ENCODE results near the gene MLH3.
A peak's percentile ranks its signal among the peaks of the same experiment; 100 is the strongest.

MLH3 gene

GRCh38 chr14:75067212-75067611 is 15.9 kb upstream of the MLH3 start:
- DNase-seq (ENCODE audit: low read depth in 2 of 2, low spot score in 1 of 2), result no peak

DNA sequence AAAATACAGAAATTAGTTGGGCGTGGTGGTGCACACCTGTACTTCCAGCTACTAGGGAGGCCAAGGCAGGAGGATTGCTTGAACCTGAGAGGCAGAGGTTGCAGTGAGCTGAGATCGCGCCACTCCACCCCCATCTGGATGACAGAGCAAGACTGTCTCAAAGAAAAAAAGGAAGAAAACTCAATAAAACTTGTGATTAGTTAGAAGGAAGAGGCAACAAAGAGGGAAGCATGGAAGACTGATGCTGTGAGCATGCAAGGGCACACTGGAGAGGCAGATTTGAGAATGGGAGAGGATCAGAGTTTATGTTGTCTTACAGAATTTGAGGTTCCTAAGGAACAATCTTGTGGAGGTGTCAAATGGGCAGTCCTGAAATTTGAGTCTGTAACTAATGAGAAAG is 15.4 kb upstream of the MLH3 start:
- no peak for DNase-seq (ENCODE audit: low read depth in 2 of 2, low spot score in 1 of 2)

DNA sequence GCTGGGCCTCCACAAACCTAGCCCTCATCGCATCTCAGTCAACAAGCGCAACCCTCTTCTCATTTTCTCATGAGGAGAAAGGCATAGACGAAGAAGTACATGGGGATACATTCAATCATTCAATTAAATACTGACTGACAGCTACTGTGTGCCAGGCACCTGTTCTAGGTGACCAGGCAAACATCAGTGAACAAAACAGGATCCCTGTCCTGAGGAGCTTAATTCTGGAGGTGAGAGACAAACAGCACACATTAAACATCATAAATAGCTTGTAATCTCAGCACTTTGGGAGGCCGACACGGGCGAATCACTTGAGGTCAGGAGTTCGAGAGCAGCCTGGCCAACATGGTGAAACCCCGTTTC is 12.9 kb upstream of the MLH3 start:
- DNase-seq (ENCODE audit: low read depth in 2 of 2, low spot score in 1 of 2), result no peak

- peak; percentile 75 to 78 for DNase-seq (ENCODE audit: low read depth in 2 of 2, low spot score in 1 of 2)
These were observed 12.4 kb upstream of the MLH3 start, which contains the start of gene ACYP1 for GRCh38 chr14:75063491-75064204. TSS of gene ACYP1 (minus strand) at chr14:75064024. CDS start at chr14:75063553, 471 bp downstream.

DNA sequence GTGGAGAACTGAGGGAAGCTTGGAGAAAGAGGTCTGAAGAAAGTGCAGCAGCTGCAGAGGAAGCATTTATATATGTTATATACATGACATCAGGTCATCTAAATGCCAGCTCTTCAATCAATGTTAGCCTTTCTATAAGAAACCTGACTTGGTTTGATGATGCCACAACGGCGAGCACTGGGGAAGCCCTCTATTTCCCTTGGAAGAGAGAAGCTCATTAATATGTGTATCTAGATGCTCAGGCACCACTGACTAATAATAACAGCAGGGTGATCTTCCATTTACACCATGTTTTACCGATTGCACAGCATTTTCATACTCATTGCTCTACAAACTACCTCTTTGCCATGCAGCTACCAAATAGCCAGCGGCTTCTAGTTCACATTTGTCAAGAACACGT is 11.7 kb upstream of the MLH3 start:
- no peak for DNase-seq (ENCODE audit: low read depth in 2 of 2, low spot score in 1 of 2)

DNA sequence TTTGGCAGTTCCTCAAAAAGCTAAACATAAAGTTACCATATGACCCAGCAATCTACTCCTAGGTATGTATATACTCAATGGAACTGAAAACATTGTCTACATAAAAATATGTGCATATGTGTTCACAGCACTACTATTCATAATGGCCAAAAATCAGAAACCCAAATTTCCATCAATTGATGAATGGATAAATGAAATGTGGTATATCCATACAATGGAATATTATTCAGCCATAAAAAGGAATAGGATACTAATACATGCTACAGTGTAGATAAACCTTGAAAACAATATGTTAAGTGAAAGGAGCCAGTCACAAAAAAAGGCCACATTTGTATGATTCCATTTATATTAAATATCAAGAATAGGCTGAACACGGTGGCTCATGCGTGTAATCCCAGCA is 9.2 kb upstream of the MLH3 start:
- no peak for DNase-seq (ENCODE audit: low read depth in 2 of 2, low spot score in 1 of 2)

DNA sequence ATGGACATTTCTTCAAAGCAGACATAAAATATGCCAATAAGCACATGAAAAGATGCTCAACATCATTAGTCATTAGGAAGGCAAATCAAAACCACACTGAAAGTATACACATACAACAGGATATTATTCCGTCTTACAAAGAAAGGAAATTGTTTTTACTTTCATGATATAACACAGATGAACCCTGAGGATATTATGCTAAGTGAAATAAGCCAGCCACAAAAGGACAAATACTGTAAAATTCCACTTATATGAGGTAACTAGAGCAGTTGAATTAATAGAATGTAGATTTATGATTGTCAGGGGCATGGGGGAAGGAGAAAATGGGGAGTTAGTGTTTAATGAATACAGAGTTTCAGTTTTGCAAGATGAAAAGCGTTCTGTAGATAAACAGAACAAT is 8.4 kb upstream of the MLH3 start:
- no peak for DNase-seq (ENCODE audit: low read depth in 2 of 2, low spot score in 1 of 2)

DNA sequence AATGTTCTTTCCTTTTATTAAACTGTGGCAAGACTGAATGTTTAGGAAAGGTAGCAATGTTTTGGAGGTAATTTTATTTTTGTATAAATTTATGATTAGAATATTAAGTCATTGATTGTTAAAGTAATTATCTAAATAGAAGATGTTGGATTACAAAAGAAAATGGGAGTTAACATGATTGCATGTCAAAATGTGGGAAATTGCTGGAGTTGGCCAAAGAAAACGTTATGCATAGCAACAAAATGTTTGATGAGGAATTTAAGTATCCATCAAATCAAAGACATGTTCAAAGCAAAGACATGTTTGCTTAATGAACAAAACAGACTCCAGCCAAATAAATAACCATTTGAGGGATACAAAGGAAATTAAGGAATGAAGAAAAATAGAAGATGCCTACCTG is 3.2 kb upstream of the MLH3 start:
- no peak for DNase-seq (ENCODE audit: low read depth in 2 of 2, low spot score in 1 of 2)

- DNase-seq (ENCODE audit: low read depth in 2 of 2, low spot score in 1 of 2), result no peak
These were observed 2.4 kb upstream of the MLH3 start for GRCh38 chr14:75053396-75054291.

GRCh38 chr14:75051556-75051899 is 261 bp upstream of the MLH3 start:
- no peak for DNase-seq (ENCODE audit: low read depth in 2 of 2, low spot score in 1 of 2)

- DNase-seq (ENCODE audit: low read depth in 2 of 2, low spot score in 1 of 2), result no peak
These were observed 1.5 kb downstream of the MLH3 start for GRCh38 chr14:75049731-75050201.

DNA sequence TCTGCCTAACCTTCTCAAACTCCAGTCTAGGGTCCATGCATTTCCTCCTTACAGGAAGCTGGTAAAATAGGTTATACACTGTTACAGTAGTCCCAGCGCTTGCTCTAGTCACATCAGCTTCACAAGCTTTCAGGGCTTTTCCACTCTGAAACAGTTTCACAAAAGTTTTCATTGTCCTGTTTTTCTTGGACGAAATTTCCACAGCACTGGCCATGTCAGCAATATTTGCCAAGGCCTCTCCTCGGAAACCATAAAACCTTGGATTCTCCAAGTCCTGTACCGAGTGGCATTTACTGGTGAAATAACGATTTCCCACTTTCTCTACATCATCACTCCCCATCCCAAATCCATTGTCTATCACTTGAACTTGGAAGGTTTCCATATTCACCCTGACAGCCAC is 2.1 kb downstream of the MLH3 start:
- no peak for DNase-seq (ENCODE audit: low read depth in 2 of 2, low spot score in 1 of 2)

DNA sequence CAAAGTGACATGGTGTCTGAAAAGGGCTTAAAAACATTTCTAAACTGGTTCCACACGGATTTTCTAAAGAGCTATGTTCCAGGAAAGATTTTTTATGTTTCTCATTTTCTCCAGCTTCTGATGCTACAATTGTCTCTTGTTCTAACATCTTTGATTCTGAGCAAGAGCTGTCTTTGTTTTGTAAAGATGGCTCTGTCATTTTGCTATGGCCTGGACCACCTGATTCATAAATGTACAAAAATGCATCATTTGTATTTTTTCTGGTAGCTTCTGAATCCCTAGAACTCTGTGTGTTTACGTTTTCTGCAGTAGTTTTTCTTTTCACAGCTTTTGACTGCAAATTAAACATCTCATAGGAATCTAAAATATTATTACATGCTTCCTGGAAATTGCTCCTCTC is 3.2 kb downstream of the MLH3 start:
- DNase-seq (ENCODE audit: low read depth in 2 of 2, low spot score in 1 of 2), result no peak

GRCh38 chr14:75047506-75047905 is 3.8 kb downstream of the MLH3 start:
- no peak for DNase-seq (ENCODE audit: low read depth in 2 of 2, low spot score in 1 of 2)

GRCh38 chr14:75046899-75047298 is 4.4 kb downstream of the MLH3 start:
- DNase-seq (ENCODE audit: low read depth in 2 of 2, low spot score in 1 of 2), result no peak

DNA sequence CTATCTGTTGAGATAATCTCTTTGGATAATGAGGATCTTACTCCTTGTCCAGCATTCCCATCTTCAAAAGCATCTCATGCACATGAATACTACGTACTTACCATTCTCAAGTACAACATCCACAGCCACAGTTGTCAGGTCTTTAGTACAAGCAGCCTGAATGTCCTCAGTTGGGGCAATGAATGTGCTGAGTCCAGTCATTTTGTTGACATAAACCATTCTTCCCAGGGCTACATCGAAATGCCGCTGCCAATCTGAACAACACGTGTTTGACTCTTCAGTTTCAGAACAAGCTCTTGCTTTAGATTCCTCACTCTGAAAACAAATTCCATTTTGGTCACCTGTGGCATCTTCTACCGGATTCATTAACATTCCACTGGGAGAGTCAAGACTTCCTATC is 5.0 kb downstream of the MLH3 start:
- no peak for DNase-seq (ENCODE audit: low read depth in 2 of 2, low spot score in 1 of 2)

DNA sequence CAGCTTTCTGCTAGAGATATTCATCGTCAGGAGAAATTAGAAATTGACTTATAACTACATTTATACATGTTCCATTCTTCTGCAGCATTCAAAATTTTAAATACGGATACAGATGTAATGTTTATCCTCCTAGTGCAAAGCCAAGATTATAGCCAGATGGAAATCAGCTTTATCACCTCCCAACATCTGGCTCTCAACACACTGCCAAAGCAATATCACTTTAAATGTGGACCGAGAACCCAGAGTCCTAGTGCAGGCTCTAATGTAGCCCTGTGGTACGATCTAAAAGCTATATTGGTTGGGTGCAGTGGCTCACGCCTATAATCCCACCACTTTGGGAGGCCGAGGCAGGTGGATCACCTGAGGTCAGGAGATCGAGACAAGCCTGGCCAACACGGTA is 6.5 kb downstream of the MLH3 start:
- no peak for DNase-seq (ENCODE audit: low read depth in 2 of 2, low spot score in 1 of 2)

DNA sequence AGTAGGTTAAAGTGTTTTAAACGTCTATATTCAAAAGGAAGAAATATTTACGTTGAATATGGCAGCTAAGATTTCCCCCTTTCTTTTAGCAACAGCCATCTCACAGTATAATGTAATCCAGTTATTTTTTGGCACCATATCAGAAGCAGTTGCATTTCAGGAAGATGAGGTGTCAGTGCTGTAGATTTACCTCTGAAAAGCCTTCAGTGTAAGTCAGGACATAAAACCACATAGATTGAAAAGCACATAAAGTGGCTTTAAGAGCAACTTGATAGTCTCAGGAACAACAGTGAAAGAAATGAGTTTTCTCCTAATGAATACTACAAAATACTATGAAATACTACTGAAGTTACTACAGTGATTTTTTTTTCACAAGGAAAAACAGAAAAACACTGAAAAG is 6.9 kb downstream of the MLH3 start:
- DNase-seq (ENCODE audit: low read depth in 2 of 2, low spot score in 1 of 2), result no peak

- DNase-seq (ENCODE audit: low read depth in 2 of 2, low spot score in 1 of 2), result no peak
These were observed 9.2 kb downstream of the MLH3 start for GRCh38 chr14:75042035-75042434.

DNA sequence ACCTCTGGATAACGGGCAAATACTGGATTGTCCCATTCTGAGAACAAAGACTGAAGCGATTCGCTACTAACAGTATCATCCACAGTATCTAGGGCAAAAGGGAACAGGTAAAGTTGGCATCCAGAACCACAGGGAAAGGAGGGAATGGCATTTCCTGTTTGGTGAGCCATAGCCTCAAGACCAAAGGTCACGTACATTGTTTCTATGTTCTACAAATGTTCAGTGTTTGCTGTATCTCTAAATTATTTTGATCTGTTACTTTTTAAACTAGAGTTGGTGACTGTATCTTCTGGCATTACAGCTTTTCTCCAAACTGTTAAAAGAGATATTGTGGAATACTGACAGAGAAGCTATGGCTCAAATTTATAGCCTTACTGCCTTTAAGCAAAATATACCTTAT is 9.7 kb downstream of the MLH3 start:
- DNase-seq (ENCODE audit: low read depth in 2 of 2, low spot score in 1 of 2), result no peak

GRCh38 chr14:75040959-75041358 is 10.3 kb downstream of the MLH3 start:
- no peak for DNase-seq (ENCODE audit: low read depth in 2 of 2, low spot score in 1 of 2)

GRCh38 chr14:75040507-75040906 is 10.8 kb downstream of the MLH3 start:
- no peak for DNase-seq (ENCODE audit: low read depth in 2 of 2, low spot score in 1 of 2)

DNA sequence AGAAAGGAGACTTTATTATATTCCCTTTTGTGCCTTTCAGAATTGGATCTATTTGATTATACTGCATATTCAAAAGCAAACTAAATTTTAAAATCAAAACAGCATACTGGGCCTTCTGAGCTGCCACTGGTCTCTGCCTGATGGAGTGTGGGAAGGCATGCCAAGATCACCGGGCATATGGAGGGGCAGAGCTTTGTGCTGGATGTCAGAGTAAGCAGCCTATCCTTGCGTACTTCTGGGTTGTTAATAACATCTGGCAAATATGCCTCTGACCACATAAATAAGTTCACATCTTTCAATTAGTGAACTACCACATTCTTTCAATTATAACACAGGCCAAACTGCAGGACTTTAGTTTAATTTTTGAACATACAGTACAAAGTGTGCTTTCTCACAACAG is 18.3 kb downstream of the MLH3 start:
- no peak for DNase-seq (ENCODE audit: low read depth in 2 of 2, low spot score in 1 of 2)
